ENCODE measurements around the gene MNX1. TPM values are rescaled to one million over a fixed set of nuclear protein-coding genes. Genes with fewer than 3 reads are reported as not detected.

The MNX1 gene
- total RNA-seq, 4 donors from 2014 or later: not detected

DNA sequence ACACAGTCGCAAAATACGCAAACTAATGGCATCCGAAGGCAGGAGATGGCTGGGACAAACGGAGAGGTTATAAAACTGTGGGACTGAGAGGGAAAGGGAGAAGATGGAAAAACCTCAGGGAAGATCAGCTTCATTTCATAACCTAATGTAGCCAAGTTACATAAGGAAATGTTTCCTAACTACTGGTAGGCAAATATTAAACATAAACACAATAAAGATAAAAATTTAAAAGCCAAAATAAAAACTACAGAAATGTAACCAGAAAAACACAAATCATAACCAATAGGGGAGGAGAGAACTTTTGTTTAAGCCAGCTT, 13.1 kb upstream of the MNX1 start:
- ATAC-seq (ENCODE audit: low FRiP score) (no peak), DNase-seq (ENCODE audit: low spot score) (no peak)
- TF ChIP-seq, protein P1, sequence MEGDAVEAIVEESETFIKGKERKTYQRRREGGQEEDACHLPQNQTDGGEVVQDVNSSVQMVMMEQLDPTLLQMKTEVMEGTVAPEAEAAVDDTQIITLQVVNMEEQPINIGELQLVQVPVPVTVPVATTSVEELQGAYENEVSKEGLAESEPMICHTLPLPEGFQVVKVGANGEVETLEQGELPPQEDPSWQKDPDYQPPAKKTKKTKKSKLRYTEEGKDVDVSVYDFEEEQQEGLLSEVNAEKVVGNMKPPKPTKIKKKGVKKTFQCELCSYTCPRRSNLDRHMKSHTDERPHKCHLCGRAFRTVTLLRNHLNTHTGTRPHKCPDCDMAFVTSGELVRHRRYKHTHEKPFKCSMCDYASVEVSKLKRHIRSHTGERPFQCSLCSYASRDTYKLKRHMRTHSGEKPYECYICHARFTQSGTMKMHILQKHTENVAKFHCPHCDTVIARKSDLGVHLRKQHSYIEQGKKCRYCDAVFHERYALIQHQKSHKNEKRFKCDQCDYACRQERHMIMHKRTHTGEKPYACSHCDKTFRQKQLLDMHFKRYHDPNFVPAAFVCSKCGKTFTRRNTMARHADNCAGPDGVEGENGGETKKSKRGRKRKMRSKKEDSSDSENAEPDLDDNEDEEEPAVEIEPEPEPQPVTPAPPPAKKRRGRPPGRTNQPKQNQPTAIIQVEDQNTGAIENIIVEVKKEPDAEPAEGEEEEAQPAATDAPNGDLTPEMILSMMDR (IDR thresholded peaks at IDR 0.05): no peak

DNA sequence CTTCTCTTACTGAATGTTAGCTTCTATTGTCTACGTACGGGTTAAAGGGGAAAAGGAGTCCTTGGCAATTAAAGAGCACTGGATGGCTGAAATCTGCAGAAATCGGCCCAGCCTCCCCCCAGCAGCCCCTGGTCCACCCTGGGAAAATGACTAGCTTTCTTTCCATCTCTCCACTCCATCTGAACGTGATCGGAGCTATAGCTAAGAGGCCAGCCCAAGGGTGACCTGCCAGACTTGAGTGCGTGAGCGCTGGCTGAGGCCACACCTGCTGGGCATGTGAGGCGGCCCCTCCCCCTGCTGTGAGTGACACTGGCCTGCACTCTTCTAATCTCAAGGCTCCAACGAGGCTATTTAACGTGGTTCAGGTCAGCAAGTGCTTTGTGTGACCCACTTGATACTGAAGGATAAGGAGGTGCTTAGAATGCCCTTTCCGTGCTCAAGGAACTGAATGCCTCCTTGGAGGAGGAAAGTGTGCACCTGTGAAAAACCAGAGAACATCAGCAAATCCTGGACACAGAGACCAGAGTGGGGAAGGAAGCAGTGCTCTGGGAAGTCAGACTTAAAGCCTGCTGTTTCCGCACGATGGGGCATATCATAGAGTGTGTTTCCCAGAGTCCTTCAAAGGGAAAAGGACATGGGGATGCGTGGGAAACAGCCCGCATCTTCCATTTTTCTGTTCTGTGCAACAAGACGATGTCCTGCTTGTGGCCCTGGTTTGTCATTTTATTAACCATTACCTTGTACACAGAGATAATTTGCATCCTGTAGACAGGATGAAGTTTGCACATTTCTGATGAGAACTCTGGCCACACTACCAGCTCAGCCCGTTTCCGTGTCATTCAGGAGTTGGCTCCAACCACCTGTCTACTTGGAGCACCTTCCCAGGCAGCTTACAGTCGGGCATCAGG, 12.5 kb upstream of the MNX1 start:
- TF ChIP-seq, protein P1 (IDR thresholded peaks at IDR 0.05): no peak
- no peak for ATAC-seq (ENCODE audit: low FRiP score)
- DNase-seq (ENCODE audit: low spot score): no peak

DNA sequence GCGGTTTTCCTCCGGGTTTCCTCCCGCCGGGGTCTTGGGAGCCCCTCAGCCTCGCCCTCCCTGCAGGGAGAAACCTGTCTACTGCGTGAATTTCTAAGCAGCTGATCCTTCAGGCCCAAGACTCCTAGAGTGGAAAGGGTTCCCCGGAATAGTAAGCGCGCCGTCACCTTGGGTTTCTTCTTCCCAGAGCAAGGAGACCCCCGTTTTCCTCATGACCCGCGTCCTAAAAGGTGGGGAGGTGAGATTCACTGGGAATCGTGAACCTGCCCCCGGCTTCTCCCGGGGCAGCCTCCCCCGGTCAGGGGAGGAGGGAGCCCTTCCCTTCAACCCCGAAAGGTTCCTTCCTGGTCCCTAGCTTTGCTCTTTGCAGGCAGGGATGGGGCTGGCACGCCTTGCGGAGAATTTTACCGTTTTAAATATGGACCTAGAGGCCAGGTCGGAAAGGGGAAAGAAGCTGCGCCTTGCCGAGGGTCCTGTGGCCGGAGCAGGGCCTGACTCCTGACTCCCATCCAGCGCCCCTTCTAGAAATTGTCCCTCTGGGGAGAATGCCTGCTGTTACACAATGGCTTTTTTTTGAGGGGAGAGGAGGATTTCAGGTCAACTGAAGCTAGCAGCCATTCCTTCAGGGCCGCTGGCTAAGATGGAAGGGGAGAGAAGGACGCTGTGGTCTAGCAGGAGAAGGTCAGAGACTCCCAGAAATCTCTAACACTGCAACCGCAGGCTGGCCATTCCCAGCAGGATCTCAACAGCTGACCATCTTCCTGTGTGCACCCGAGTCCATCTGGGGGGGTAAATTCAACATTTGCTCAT, 11.6 kb upstream of the MNX1 start:
- TF ChIP-seq, protein P1 (IDR thresholded peaks at IDR 0.05): no peak
- no peak for ATAC-seq (ENCODE audit: low FRiP score)
- DNase-seq (ENCODE audit: low spot score): no peak

DNA sequence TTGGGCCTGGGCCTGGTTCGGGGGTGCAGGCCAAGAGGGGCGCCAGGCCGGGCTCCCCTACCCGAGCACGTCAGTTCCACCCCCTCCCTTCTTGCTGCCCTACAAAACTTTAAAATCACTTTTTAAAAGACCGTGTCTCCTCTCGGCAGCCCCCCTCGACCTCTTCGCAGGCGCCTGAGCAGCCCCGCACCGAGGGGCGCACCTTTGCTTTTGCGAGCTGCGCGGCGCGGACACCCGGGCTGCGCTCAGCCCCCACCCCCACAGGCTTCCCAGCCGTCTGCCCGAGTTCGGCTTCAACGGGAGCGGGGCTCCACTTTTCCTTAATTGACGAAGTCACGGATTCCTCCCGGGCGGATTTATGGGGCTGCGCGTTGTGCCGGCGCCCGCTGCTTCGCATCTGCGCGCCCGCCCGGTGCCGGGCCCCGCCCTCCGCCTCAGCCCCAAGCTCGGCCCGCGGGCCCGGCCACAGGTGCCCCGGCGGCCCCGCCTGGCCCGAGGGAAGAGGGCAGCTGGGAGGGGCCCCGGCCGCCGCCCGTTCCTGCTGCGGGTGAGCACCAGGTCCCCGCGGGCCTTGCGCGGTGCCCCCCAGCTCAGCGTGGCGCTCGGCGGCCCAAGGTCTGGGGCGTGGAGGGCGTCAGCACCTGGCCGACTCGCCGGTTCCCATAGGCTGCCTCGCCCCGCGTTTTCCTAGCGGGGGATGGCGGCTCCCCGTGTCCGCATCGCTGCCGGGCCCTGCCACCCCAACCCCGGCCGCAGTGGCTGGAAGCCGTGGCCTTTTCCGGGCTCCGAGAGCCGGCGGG, 10.8 kb upstream of the MNX1 start:
- ATAC-seq (ENCODE audit: low FRiP score) (no peak), DNase-seq (ENCODE audit: low spot score) (no peak)
- TF ChIP-seq, protein P1 (IDR thresholded peaks at IDR 0.05): no peak

DNA sequence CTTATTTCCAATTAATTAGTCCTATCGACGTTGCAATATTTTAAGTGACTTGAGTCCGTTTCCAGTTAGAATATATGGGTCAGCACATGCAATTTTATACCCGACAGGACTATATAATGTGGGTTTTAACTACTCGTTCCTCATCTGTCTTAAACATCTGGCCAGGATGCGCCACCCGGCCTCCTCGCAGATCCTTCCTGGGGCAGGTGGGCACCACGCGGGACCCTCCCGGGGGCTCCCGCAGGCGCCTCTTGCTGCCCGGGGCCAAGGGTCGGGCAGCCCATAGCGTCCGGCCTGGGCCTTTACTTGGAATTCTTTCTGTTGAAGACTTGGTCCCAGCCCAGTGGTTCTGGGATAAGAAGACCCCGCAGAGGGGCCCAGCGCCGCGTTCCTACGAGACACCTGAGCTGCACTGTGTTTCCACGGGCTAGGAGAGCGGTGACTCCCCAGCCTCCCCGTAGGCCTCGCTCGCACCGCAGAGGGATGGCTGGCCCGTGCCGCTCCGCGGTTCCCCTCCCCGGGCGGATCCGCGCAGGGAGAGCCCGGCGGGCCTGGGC, 10.1 kb upstream of the MNX1 start:
- DNase-seq (ENCODE audit: low spot score) (no peak), ATAC-seq (ENCODE audit: low FRiP score) (no peak)
- TF ChIP-seq, protein P1 (IDR thresholded peaks at IDR 0.05): no peak

- TF ChIP-seq, protein P1 (IDR thresholded peaks at IDR 0.05): no peak
- ATAC-seq (ENCODE audit: low FRiP score) (no peak), DNase-seq (ENCODE audit: low spot score) (no peak)
Measured at GRCh38 chr7:157019718-157020451, 9.4 kb upstream of the MNX1 start.

Measured in omental fat pad (tissue), 4 donors.